GM21360 (cell line): ENCODE results near the gene MAP4.
"Not testable (repeated sequence)": the region's sequence is repeated elsewhere in the genome, so short reads cannot be mapped to it uniquely, and the experiment has no call there.

Experiments
- ATAC-seq: cut with Tn5 transposase; IDR thresholded peaks from one replicate; pipeline ENCODE4 v1.9.1; 2021; ENCODE audit warnings: mild to moderate bottlenecking, moderate library complexity; ENCODE audit not compliant: unreplicated experiment

Gene MAP4

GRCh38 chr3:47901280-47901833, 114.9 kb downstream of the MAP4 start:
- ATAC-seq, result no peak

DNA sequence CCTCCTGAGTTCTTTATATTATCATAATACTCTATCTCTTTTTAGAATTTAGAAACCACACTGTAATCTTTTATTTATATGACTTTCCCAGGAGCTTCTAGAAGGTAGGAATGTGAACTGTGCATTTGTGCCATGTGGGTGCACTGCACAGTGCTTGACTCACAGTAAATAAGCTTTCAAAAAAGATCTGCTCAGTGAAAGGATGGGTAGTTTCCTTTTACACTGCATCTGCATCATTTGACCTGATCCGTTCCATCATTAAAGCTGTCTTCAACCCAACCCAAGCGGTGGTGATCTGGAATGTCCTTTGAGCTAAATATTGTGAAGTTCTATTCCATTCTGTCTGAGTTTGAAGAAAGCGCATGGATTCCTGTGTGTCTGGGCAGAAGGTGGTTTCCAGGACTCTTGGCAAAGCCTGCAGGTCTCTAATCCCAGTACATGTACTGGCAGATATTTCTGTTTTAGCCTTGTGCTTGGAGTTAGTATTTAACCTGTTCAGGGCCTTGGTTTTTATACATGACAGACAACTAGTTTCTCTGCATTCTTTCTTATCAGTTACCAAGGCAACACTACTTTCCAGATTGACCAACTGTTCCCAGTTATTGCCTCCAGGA, 116.6 kb downstream of the MAP4 start:
- no peak for ATAC-seq

GRCh38 chr3:47897954-47898353, 118.3 kb downstream of the MAP4 start:
- no peak for ATAC-seq

GRCh38 chr3:47896736-47897135, 119.5 kb downstream of the MAP4 start:
- no peak for ATAC-seq

- no peak for ATAC-seq
Measured at GRCh38 chr3:47895241-47895640, 121.0 kb downstream of the MAP4 start.

GRCh38 chr3:47892286-47893040, 123.8 kb downstream of the MAP4 start:
- ATAC-seq, result no peak

- no peak for ATAC-seq
Measured at GRCh38 chr3:47891613-47892005, 124.6 kb downstream of the MAP4 start.

- no peak for ATAC-seq
Measured at GRCh38 chr3:47890828-47891612, 125.2 kb downstream of the MAP4 start.

DNA sequence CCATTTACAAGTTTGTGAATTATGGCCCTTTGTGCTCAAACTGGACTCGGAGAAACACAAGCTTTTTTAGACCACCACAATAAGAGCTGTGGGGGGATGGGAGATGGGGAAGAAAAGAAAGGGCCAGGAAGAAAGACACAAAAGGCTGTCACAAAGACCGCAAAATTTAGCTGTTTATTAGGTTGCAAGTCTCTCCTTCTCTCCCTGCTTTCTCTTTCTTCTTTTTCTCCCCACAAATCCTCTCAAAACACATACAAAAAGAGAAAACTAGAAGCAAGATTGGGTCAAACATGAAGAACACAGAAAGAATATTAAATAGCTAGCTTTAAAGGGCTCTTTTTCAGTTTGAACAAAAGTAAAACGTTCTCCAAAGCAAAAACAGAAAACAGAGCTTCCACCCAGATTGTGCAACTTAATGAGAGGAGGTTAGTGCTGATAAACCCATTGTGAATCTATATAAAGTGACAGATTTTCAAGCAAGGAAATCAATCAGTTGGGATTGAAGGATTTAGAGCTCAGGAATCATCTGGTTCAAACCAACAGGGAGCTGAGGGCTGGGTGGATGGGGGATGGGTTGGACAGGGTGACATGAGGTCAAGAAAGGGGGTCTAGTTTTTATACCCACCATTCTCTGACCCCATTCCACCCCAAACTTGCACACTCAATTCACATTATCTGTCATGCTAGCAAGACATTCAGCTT, 125.9 kb downstream of the MAP4 start:
- ATAC-seq, result no peak

DNA sequence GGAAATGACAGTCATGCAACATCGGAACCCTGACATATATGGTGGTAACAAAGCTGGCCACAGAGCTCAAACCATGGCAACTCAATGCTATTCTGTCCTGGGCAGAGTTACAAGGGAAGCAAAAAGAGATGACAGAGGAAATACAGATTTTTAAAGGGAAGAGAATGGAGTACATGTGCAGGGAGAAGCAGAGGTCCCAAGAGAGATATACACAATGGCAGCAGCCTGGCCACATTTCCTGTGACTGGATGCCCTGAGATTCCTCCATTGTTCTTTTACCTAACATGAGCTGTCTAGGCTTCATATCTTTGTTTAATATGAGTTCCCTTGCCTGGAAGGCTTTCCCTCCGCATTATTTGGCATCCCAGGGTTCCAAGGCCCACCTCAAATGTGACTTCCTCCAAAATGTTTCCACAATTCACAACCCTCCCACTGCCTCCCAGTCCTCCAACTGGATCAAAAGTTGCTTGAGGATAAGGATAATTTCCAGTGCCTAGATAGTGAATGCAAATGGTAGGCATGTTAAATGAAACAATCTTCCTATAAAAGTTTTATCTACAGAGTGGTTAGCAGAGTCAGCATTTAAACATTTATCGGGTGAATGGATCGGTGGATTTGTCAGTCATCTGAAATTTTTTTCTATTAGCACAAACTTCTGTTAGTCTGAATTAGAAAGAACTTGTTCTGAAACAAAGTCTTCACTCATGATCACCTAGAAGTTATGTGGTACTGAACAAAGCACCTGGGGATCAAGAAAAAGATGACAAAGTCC, 127.0 kb downstream of the MAP4 start:
- ATAC-seq, result no peak

GRCh38 chr3:47887991-47888390, 128.2 kb downstream of the MAP4 start:
- ATAC-seq, result not testable (repeated sequence)

DNA sequence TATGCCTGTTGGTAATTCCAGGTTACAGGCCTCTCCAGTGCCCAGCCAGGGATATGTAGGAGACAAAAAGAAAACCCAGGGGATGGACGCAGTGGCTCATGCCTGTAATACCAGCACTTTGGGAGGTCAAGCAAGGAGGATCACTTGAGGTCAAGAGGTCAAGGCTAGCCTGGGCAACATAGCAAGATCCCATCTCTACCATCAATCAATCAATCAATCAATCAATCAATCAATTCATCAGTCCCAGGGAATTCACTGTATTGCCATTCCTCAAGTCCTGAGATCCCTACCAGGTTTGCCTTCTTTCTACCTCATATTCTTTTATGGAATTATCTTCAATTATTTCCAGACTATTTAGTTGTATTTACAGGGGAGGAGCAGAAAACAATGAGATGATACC, 131.0 kb downstream of the MAP4 start:
- no peak for ATAC-seq

GRCh38 chr3:47884603-47885002, 131.6 kb downstream of the MAP4 start:
- no peak for ATAC-seq

- no peak for ATAC-seq
Measured at GRCh38 chr3:47882338-47882737, 133.9 kb downstream of the MAP4 start.

DNA sequence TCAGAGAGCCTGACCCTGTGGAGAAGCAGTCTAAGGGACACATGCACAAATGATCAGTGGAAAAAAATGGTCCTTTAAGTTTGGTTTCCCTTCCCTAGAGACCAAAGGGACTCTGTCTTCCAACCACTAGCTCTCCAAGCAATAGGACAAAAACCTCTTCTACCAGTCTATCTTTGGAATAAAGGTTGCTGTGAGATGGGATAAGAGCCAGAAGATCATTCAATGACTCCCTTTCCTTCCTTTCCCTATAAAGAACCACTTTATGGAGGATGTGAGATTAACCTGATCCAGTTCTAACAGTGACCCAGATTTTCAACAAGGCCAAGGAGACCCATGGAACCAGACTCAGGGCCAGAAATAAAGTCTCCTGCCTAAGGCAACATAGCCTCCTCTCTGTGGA, 138.5 kb downstream of the MAP4 start:
- ATAC-seq, result no peak

DNA sequence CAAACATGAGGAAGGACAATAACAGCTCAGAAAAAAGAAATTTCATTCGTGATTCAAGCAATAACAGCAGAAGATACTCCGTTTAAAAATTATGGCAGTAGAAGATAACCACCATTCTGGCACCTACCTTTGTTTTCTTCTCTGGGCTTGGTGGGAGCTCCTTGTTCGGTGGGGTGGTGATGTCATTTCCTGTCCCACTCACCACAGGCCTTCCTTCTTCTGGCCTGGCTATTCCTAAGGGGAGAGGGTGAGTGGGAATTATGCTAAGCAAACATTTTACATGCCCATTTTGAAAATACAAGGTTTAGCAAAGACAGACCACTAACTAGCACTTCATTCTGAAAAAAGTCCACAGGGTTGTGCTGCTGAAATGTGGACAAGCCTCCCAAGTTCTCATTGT, 138.9 kb downstream of the MAP4 start:
- ATAC-seq, result no peak

DNA sequence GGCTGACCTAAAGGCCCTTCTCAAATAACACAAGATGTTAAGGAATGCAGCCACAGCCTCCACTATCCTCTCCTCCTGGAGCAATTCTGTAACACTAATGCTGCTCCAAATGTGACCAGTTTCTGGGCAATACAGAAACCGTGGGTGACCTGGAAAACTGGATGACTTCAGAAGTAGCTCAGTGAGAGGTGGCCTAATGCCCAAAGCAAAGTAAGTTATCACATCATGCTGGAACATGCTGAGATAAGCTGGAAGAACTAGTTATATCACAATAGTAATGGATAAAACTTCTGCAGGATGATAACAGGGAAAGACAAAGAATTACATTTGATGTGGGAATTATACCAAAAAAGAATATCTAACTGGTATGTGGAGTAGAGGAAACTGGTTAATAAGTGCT, 141.3 kb downstream of the MAP4 start:
- no peak for ATAC-seq

- ATAC-seq, result no peak
Measured at GRCh38 chr3:47874438-47874837, 141.8 kb downstream of the MAP4 start.

GRCh38 chr3:47872916-47873315, 143.3 kb downstream of the MAP4 start:
- ATAC-seq, result no peak

DNA sequence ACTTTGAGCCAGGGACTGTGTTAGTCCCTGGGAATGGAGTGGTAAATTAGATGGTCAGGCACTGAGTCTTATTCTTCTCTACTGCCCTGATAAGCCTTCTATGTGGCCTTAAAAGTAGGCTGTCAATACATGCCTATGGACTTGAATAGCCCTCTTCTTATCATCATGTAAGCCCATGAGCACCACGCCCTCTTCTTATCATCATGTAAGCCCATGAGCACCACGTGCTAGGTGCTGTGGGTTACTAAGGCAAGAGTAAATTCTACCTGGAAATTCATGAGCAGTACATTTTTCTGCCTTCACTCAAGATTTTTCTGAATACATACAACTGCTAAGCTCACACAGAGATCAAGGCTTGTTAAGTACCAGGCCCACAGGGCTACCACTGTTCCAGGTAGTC, 144.8 kb downstream of the MAP4 start:
- ATAC-seq, result no peak
